H9 (cell line): ENCODE results near the gene SLC7A4. TPM values are rescaled to one million over a fixed set of nuclear protein-coding genes. Genes with fewer than 3 reads are reported as not detected.

Experiments
- DNase-seq: peaks from one replicate; pipeline ENCODE4 v3.0.0-alpha.2; 2017
- H2AFZ ChIP-seq: one replicate; pipeline ENCODE4 v1.6.1; 2013; ENCODE audit warnings: mild to moderate bottlenecking, low read length, control low read depth, moderate library complexity
- H2AK5ac ChIP-seq: 2 replicates; pipeline ENCODE4 v1.6.1; 2013; ENCODE audit warnings: low read length, control low read depth, mixed read lengths; ENCODE audit not compliant: insufficient read length
- H2BK120ac ChIP-seq: one replicate; pipeline ENCODE4 v1.6.1; 2013; ENCODE audit warnings: low read depth, mild to moderate bottlenecking, low read length, control low read depth, inconsistent platforms; ENCODE audit not compliant: poor library complexity, severe bottlenecking
- H2BK12ac ChIP-seq: 2 replicates; pipeline ENCODE4 v1.6.1; 2013; ENCODE audit warnings: low read length, control low read depth, mixed read lengths, low read depth; ENCODE audit not compliant: insufficient read length
- H2BK15ac ChIP-seq: 2 replicates; pipeline ENCODE4 v1.6.1; 2013; ENCODE audit warnings: low read depth, low read length, control low read depth
- H2BK20ac ChIP-seq: one replicate; pipeline ENCODE4 v1.6.1; 2013; ENCODE audit warnings: low read depth, mild to moderate bottlenecking, low read length, control low read depth, inconsistent platforms; ENCODE audit not compliant: poor library complexity, severe bottlenecking
- H2BK5ac ChIP-seq: 2 replicates; pipeline ENCODE4 v1.6.1; 2013; ENCODE audit warnings: low read length, control low read depth, mixed read lengths; ENCODE audit not compliant: insufficient read length
- H3K14ac ChIP-seq: 2 replicates; pipeline ENCODE4 v1.6.1; 2013; ENCODE audit warnings: low read length, control low read depth; ENCODE audit not compliant: insufficient read depth
- H3K18ac ChIP-seq: 2 replicates; pipeline ENCODE4 v1.6.1; 2013; ENCODE audit warnings: low read depth, mild to moderate bottlenecking, mixed read lengths, low read length, control low read depth; ENCODE audit not compliant: insufficient read length
- H3K23ac ChIP-seq: 2 replicates; pipeline ENCODE4 v1.6.1; 2013; ENCODE audit warnings: low read length, control low read depth, mixed read lengths, low read depth; ENCODE audit not compliant: insufficient read length
- H3K23me2 ChIP-seq: 2 replicates; pipeline ENCODE4 v1.6.1; 2013; ENCODE audit warnings: low read depth, mild to moderate bottlenecking, mixed read lengths, low read length, control low read depth; ENCODE audit not compliant: insufficient read length, poor library complexity, severe bottlenecking
- H3K27ac ChIP-seq: 2 replicates; pipeline ENCODE4 v1.5.1; 2013; ENCODE audit warnings: low read length, control low read depth, mixed read lengths, low read depth; ENCODE audit not compliant: insufficient read length
- H3K27me3 ChIP-seq: 2 replicates; pipeline ENCODE4 v1.6.1; 2013; ENCODE audit warnings: low read length, control low read depth, inconsistent platforms; ENCODE audit not compliant: insufficient read depth
- H3K4ac ChIP-seq: 2 replicates; pipeline ENCODE4 v1.6.1; 2013; ENCODE audit warnings: low read depth, mild to moderate bottlenecking, control low read depth, inconsistent platforms, low read length, moderate library complexity
- H3K4me1 ChIP-seq: 2 replicates; pipeline ENCODE4 v1.6.1; 2013; ENCODE audit warnings: low read length, control low read depth, inconsistent platforms; ENCODE audit not compliant: insufficient read depth
- H3K4me2 ChIP-seq: 2 replicates; pipeline ENCODE4 v1.6.1; 2013; ENCODE audit warnings: low read length, control low read depth, mixed read lengths; ENCODE audit not compliant: insufficient read length, insufficient read depth
- H3K56ac ChIP-seq: 2 replicates; pipeline ENCODE4 v1.6.1; 2013; ENCODE audit warnings: low read depth, mild to moderate bottlenecking, mixed read lengths, low read length, control low read depth; ENCODE audit not compliant: insufficient read length
- H3K79me1 ChIP-seq: 2 replicates; pipeline ENCODE4 v1.6.1; 2013; ENCODE audit warnings: low read depth, mild to moderate bottlenecking, moderate library complexity, low read length, control low read depth, inconsistent platforms; ENCODE audit not compliant: insufficient read depth, poor library complexity, severe bottlenecking
- H3K79me2 ChIP-seq: 2 replicates; pipeline ENCODE4 v1.6.1; 2013; ENCODE audit warnings: low read length, control low read depth, inconsistent platforms; ENCODE audit not compliant: insufficient read depth
- H3K9ac ChIP-seq: 2 replicates; pipeline ENCODE4 v1.6.1; 2013; ENCODE audit warnings: low read length, control low read depth, mixed read lengths; ENCODE audit not compliant: insufficient read length; ENCODE audit errors: extremely low read depth
- H3K9me3 ChIP-seq: one replicate; pipeline ENCODE4 v1.6.1; 2013; ENCODE audit warnings: low read depth, low read length, inconsistent platforms; ENCODE audit not compliant: control insufficient read depth
- H3T11ph ChIP-seq: one replicate; pipeline ENCODE4 v1.6.1; 2013; ENCODE audit warnings: mild to moderate bottlenecking, low read length, control low read depth, inconsistent platforms
- H4K20me1 ChIP-seq: one replicate; pipeline ENCODE4 v1.6.1; 2013; ENCODE audit not compliant: control insufficient read depth, insufficient read length, insufficient read depth
- H4K5ac ChIP-seq: 2 replicates; pipeline ENCODE4 v1.6.1; 2013; ENCODE audit warnings: low read depth, mild to moderate bottlenecking, mixed read lengths, low read length, control low read depth; ENCODE audit not compliant: insufficient read length
- H4K8ac ChIP-seq: replicated peaks from 2 replicates; pipeline ENCODE4 v1.6.1; 2013; ENCODE audit warnings: low read length, control low read depth, mixed read lengths, low read depth; ENCODE audit not compliant: insufficient read length
- H4K91ac ChIP-seq: 2 replicates; pipeline ENCODE4 v1.6.1; 2013; ENCODE audit warnings: low read depth, mild to moderate bottlenecking, moderate library complexity, mixed read lengths, low read length, control low read depth; ENCODE audit not compliant: insufficient read length
- H3K27ac Mint-ChIP-seq, 3 experiments: 2 replicates in 2 of 3; 3 replicates in 1 of 3; pipeline ENCODE4 v1.8.0; 2020 to 2021; ENCODE audit warnings: mixed read lengths in 3 of 3, mild to moderate bottlenecking in 1 of 3, moderate library complexity in 1 of 3
- H3K27me3 Mint-ChIP-seq: 2 replicates; pipeline ENCODE4 v1.8.0; 2021; ENCODE audit warnings: low read depth, mild to moderate bottlenecking, moderate library complexity, mixed read lengths
- H3K36me3 Mint-ChIP-seq, 3 experiments: 2 replicates in 2 of 3; 3 replicates in 1 of 3; pipeline ENCODE4 v1.8.0; 2020 to 2021; ENCODE audit warnings: low read depth in 3 of 3, mixed read lengths in 3 of 3; ENCODE audit not compliant: insufficient read depth in 1 of 3
- H3K4me1 Mint-ChIP-seq, 2 experiments: 2 replicates each; pipeline ENCODE4 v1.8.0; 2020; ENCODE audit warnings: mixed read lengths in 2 of 2
- H3K4me3 Mint-ChIP-seq, 2 experiments: 2 replicates in 1 of 2; 3 replicates in 1 of 2; pipeline ENCODE4 v1.8.0; 2020 to 2021; ENCODE audit warnings: mild to moderate bottlenecking in 2 of 2, mixed read lengths in 2 of 2, moderate library complexity in 1 of 2
- H3K9me3 Mint-ChIP-seq, 2 experiments: 2 replicates in 1 of 2; 3 replicates in 1 of 2; pipeline ENCODE4 v1.8.0; 2020; ENCODE audit warnings: mild to moderate bottlenecking in 2 of 2, mixed read lengths in 2 of 2, moderate library complexity in 1 of 2
- WGBS: extraction: QIAGEN DNeasy Blood & Tissue Kit; methylation state at CpG from one replicate; pipeline ENCODE4 v1.1.7; 2013; ENCODE audit warnings: missing lambda C conversion rate, low lambda C conversion rate, mixed read lengths; ENCODE audit not compliant: insufficient read length; ENCODE audit errors: extremely low coverage; 5-methylcytosine and 5-hydroxymethylcytosine counted together
- total RNA-seq: library from RNA; stranded (reverse); gene quantifications from 2 replicates; pipeline ENCODE4 v1.2.1, GENCODE V29; 2021
- TF ChIP-seq, protein P1 (sequence below): fragments of 200-600 bp; sonication (generic); conservative IDR thresholded peaks from 3 replicates; pipeline ENCODE4 v1.8.0; 2021; ENCODE audit warnings: antibody characterized with exemption, mild to moderate bottlenecking

SLC7A4 gene
- total RNA-seq, 1 experiment from 2014 or later, result 0.09 TPM

GRCh38 chr22:20987375-20987774, 45.0 kb downstream of the SLC7A4 start:
- peaks cover 5% of the 10 kb centered on the region for H3K23me2 ChIP-seq
- H3K9me3 ChIP-seq, result no peaks in the 10 kb centered on the region
- H2AK5ac ChIP-seq, result no peak overlapping the region
- no CpG with 5 or more reads among the region's 14 CpGs for WGBS
- no peak overlapping the region for H3K14ac ChIP-seq
- Mint-ChIP-seq H3K36me3 (peaks cover 0 to 42% (median 21%) of the 10 kb centered on the region in 3 experiments), H3K4me1 (peaks cover 6 to 7% of the 10 kb centered on the region in 2 experiments), H3K4me3 (no peak overlapping the region), H3K27ac (no peak overlapping the region), H3K9me3 (no peaks in the 10 kb centered on the region; a peak in 1 of 5 replicates), H3K27me3 (no peaks in the 10 kb centered on the region; the same call in 1 of the 2 replicates)
- no peak overlapping the region for H3K4me2 ChIP-seq
- H2BK15ac ChIP-seq, result no peak overlapping the region
- H3K79me1 ChIP-seq, result no peaks in the 10 kb centered on the region
- H3K79me2 ChIP-seq, result no peaks in the 10 kb centered on the region
- no peak for DNase-seq
- no peak overlapping the region for H3K56ac ChIP-seq
- no peak overlapping the region for H3K23ac ChIP-seq
- no peak overlapping the region for H2BK5ac ChIP-seq
- no peak overlapping the region for H2BK12ac ChIP-seq
- H4K8ac ChIP-seq, result no peak overlapping the region
- no peak overlapping the region for H3K4ac ChIP-seq
- H3K4me1 ChIP-seq, result 0 out of 2 replicates have a peak, but pooled peaks cover 2% of the 10 kb centered on the region
- no peak overlapping the region for H3K27ac ChIP-seq
- no peaks in the 10 kb centered on the region for H4K20me1 ChIP-seq
- H3K18ac ChIP-seq, result no peak overlapping the region
- H4K91ac ChIP-seq, result no peak overlapping the region
- H2BK20ac ChIP-seq, result no peak overlapping the region
- TF ChIP-seq, protein P1, sequence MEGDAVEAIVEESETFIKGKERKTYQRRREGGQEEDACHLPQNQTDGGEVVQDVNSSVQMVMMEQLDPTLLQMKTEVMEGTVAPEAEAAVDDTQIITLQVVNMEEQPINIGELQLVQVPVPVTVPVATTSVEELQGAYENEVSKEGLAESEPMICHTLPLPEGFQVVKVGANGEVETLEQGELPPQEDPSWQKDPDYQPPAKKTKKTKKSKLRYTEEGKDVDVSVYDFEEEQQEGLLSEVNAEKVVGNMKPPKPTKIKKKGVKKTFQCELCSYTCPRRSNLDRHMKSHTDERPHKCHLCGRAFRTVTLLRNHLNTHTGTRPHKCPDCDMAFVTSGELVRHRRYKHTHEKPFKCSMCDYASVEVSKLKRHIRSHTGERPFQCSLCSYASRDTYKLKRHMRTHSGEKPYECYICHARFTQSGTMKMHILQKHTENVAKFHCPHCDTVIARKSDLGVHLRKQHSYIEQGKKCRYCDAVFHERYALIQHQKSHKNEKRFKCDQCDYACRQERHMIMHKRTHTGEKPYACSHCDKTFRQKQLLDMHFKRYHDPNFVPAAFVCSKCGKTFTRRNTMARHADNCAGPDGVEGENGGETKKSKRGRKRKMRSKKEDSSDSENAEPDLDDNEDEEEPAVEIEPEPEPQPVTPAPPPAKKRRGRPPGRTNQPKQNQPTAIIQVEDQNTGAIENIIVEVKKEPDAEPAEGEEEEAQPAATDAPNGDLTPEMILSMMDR, result no peak
- no peak overlapping the region for H2AFZ ChIP-seq
- no peak overlapping the region for H3T11ph ChIP-seq
- no peak overlapping the region for H2BK120ac ChIP-seq
- H4K5ac ChIP-seq, result no peak overlapping the region
- no peak overlapping the region for H3K9ac ChIP-seq
- no peaks in the 10 kb centered on the region for H3K27me3 ChIP-seq
